ENCODE results near the gene WNT7B. TPM values are rescaled to one million over a fixed set of nuclear protein-coding genes. Genes with fewer than 3 reads are reported as not detected.

WNT7B gene
- total RNA-seq, 1 experiment from 2014 or later = 0.33 TPM

DNA sequence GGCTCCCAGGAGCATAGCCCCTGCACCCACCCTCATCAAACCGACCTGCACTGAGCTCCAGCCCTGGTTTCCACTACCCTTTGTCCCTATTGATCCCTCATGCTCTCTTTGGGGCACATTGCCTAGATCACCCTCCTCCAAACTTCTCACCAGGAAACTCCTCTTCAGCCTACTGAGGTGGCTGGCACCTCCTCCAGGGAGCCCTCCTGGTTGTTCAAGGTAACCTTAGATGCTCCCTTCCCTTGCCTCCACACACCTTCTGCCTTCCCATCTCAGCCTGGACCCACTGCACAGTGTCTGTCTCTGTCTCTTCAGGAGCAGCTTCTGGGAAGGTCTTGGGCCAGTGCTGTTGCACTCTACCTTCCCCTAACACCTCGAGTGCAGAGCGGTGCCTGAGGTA is 15.8 kb upstream of the WNT7B start:
- no peak for ATAC-seq
- CTCF ChIA-PET = no interaction called here

DNA sequence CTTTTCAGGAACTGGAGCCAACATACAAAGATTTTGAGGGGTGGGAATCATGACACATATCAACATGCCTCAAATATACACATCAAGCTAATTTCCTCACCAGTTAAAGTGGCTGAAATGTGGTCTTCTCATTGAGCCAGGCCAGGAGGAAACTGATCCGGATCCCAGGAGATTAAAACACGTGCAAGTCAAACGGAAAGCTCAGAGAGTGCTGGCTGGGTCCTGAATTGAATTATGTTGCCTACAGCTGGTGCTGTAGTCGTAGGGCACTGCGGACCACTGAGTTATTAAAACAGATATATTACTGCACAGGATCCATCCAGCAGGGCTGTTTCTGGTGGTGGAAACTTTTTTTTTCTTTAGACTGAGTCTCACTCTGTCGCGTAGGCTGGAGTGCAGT is 14.1 kb upstream of the WNT7B start:
- POLR2A ChIA-PET = no interaction called here

More for the DNA sequence above, 15.8 kb upstream of the WNT7B start:
- Mint-ChIP-seq H3K27ac (no peak overlapping the region), H3K27me3 (ENCODE audit: low read depth) (no peaks in the 10 kb centered on the region; the same call in 1 of the 2 replicates), H3K4me1 (peaks cover 1% of the 10 kb centered on the region; the same call in 1 of the 2 replicates), H3K36me3 (no peaks in the 10 kb centered on the region), H3K4me3 (no peak overlapping the region), H3K9me3 (peaks cover 10% of the 10 kb centered on the region)
- POLR2A ChIA-PET = no interaction called here
- TF ChIP-seq, protein P1, sequence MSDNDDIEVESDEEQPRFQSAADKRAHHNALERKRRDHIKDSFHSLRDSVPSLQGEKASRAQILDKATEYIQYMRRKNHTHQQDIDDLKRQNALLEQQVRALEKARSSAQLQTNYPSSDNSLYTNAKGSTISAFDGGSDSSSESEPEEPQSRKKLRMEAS (CRISPR knock-in tag; IDR thresholded peaks at IDR 0.05) = no peak
- no peak for TF ChIP-seq KAT7 (CRISPR knock-in tag; IDR thresholded peaks at IDR 0.05; ENCODE audit: borderline replicate concordance)
- no peak for TF ChIP-seq MXD4 (CRISPR knock-in tag; IDR thresholded peaks at IDR 0.05; ENCODE audit: borderline replicate concordance)
- TF ChIP-seq MYBL2 (CRISPR knock-in tag; IDR thresholded peaks at IDR 0.05) = no peak
- TF ChIP-seq GTF2I (CRISPR knock-in tag; conservative IDR thresholded peaks at IDR 0.05) = no peak
- TF ChIP-seq NFATC4 (CRISPR knock-in tag; IDR thresholded peaks at IDR 0.05) = no peak
- no peak for TF ChIP-seq ZNF423 (CRISPR knock-in tag; IDR thresholded peaks at IDR 0.05)
- TF ChIP-seq, protein P2, sequence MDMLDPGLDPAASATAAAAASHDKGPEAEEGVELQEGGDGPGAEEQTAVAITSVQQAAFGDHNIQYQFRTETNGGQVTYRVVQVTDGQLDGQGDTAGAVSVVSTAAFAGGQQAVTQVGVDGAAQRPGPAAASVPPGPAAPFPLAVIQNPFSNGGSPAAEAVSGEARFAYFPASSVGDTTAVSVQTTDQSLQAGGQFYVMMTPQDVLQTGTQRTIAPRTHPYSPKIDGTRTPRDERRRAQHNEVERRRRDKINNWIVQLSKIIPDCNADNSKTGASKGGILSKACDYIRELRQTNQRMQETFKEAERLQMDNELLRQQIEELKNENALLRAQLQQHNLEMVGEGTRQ (CRISPR knock-in tag; IDR thresholded peaks at IDR 0.05) = no peak
- no peak for TF ChIP-seq CREB1 (CRISPR knock-in tag; IDR thresholded peaks at IDR 0.05)
- TF ChIP-seq, protein P3, sequence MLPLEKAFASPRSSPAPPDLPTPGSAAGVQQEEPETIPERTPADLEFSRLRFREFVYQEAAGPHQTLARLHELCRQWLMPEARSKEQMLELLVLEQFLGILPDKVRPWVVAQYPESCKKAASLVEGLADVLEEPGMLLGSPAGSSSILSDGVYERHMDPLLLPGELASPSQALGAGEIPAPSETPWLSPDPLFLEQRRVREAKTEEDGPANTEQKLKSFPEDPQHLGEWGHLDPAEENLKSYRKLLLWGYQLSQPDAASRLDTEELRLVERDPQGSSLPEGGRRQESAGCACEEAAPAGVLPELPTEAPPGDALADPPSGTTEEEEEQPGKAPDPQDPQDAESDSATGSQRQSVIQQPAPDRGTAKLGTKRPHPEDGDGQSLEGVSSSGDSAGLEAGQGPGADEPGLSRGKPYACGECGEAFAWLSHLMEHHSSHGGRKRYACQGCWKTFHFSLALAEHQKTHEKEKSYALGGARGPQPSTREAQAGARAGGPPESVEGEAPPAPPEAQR (CRISPR knock-in tag; IDR thresholded peaks at IDR 0.05) = no peak
- TF ChIP-seq, protein P4, sequence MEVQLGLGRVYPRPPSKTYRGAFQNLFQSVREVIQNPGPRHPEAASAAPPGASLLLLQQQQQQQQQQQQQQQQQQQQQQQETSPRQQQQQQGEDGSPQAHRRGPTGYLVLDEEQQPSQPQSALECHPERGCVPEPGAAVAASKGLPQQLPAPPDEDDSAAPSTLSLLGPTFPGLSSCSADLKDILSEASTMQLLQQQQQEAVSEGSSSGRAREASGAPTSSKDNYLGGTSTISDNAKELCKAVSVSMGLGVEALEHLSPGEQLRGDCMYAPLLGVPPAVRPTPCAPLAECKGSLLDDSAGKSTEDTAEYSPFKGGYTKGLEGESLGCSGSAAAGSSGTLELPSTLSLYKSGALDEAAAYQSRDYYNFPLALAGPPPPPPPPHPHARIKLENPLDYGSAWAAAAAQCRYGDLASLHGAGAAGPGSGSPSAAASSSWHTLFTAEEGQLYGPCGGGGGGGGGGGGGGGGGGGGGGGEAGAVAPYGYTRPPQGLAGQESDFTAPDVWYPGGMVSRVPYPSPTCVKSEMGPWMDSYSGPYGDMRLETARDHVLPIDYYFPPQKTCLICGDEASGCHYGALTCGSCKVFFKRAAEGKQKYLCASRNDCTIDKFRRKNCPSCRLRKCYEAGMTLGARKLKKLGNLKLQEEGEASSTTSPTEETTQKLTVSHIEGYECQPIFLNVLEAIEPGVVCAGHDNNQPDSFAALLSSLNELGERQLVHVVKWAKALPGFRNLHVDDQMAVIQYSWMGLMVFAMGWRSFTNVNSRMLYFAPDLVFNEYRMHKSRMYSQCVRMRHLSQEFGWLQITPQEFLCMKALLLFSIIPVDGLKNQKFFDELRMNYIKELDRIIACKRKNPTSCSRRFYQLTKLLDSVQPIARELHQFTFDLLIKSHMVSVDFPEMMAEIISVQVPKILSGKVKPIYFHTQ (CRISPR knock-in tag; IDR thresholded peaks at IDR 0.05) = no peak
- no peak for TF ChIP-seq CBFB (CRISPR knock-in tag; IDR thresholded peaks at IDR 0.05; ENCODE audit: low read depth)
- no peak for TF ChIP-seq FOXK1 (CRISPR knock-in tag; IDR thresholded peaks at IDR 0.05)
- TF ChIP-seq NR1H2 (CRISPR knock-in tag; IDR thresholded peaks at IDR 0.05) = no peak
- DNase-seq (ENCODE audit: low spot score) = no peak

More for the DNA sequence above, 14.1 kb upstream of the WNT7B start:
- Mint-ChIP-seq H3K4me3 (no peak overlapping the region), H3K9me3 (peaks cover 10% of the 10 kb centered on the region), H3K36me3 (no peaks in the 10 kb centered on the region), H3K27ac (no peak overlapping the region), H3K4me1 (no peaks in the 10 kb centered on the region), H3K27me3 (ENCODE audit: low read depth) (no peaks in the 10 kb centered on the region; the same call in 1 of the 2 replicates)
- DNase-seq (ENCODE audit: low spot score) = no peak
- TF ChIP-seq, protein P5, sequence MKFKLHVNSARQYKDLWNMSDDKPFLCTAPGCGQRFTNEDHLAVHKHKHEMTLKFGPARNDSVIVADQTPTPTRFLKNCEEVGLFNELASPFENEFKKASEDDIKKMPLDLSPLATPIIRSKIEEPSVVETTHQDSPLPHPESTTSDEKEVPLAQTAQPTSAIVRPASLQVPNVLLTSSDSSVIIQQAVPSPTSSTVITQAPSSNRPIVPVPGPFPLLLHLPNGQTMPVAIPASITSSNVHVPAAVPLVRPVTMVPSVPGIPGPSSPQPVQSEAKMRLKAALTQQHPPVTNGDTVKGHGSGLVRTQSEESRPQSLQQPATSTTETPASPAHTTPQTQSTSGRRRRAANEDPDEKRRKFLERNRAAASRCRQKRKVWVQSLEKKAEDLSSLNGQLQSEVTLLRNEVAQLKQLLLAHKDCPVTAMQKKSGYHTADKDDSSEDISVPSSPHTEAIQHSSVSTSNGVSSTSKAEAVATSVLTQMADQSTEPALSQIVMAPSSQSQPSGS (CRISPR knock-in tag; IDR thresholded peaks at IDR 0.05; ENCODE audit: borderline replicate concordance, low read depth) = no peak
- TF ChIP-seq MYBL2 (CRISPR knock-in tag; IDR thresholded peaks at IDR 0.05) (no peak), ZNF138 (CRISPR knock-in tag; conservative IDR thresholded peaks at IDR 0.05) (no peak)
- TF ChIP-seq, protein P4 (CRISPR knock-in tag; IDR thresholded peaks at IDR 0.05) = no peak
- TF ChIP-seq, protein P6, sequence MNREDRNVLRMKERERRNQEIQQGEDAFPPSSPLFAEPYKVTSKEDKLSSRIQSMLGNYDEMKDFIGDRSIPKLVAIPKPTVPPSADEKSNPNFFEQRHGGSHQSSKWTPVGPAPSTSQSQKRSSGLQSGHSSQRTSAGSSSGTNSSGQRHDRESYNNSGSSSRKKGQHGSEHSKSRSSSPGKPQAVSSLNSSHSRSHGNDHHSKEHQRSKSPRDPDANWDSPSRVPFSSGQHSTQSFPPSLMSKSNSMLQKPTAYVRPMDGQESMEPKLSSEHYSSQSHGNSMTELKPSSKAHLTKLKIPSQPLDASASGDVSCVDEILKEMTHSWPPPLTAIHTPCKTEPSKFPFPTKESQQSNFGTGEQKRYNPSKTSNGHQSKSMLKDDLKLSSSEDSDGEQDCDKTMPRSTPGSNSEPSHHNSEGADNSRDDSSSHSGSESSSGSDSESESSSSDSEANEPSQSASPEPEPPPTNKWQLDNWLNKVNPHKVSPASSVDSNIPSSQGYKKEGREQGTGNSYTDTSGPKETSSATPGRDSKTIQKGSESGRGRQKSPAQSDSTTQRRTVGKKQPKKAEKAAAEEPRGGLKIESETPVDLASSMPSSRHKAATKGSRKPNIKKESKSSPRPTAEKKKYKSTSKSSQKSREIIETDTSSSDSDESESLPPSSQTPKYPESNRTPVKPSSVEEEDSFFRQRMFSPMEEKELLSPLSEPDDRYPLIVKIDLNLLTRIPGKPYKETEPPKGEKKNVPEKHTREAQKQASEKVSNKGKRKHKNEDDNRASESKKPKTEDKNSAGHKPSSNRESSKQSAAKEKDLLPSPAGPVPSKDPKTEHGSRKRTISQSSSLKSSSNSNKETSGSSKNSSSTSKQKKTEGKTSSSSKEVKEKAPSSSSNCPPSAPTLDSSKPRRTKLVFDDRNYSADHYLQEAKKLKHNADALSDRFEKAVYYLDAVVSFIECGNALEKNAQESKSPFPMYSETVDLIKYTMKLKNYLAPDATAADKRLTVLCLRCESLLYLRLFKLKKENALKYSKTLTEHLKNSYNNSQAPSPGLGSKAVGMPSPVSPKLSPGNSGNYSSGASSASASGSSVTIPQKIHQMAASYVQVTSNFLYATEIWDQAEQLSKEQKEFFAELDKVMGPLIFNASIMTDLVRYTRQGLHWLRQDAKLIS (CRISPR knock-in tag; IDR thresholded peaks at IDR 0.05; ENCODE audit: borderline replicate concordance) = no peak
- TF ChIP-seq, protein P7, sequence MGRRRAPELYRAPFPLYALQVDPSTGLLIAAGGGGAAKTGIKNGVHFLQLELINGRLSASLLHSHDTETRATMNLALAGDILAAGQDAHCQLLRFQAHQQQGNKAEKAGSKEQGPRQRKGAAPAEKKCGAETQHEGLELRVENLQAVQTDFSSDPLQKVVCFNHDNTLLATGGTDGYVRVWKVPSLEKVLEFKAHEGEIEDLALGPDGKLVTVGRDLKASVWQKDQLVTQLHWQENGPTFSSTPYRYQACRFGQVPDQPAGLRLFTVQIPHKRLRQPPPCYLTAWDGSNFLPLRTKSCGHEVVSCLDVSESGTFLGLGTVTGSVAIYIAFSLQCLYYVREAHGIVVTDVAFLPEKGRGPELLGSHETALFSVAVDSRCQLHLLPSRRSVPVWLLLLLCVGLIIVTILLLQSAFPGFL (CRISPR knock-in tag; IDR thresholded peaks at IDR 0.05; ENCODE audit: borderline replicate concordance) = no peak
- CTCF ChIA-PET = interaction anchor here (1.2 to 3.9 kb wide), 2 partner anchors 15 to 131 kb away, joined by 4 to 18 read pairs; no protein-coding TSS in a partner anchor
- ATAC-seq = no peak
